Esophagus muscularis mucosa (tissue), 4 donors: ENCODE data around the gene LOXL1. TPM values are rescaled to one million over a fixed set of nuclear protein-coding genes. Genes with fewer than 3 reads are reported as not detected.

Experiments used
- DNase-seq: peaks from one replicate; pipeline ENCODE4 v3.0.0-alpha.2; 2017; ENCODE audit errors: extremely low spot score
- H3K27ac ChIP-seq, 4 donors: fragments of 200-600 bp; sonication (generic); replicated peaks in 1 of 4; 1 replicate in 3 of 4; 2 replicates in 1 of 4; pipeline ENCODE4 v1.5.1; 2016 to 2019; ENCODE audit warnings: mild to moderate bottlenecking in 1 of 4
- H3K27me3 ChIP-seq, 4 donors: fragments of 200-600 bp; sonication (generic); one replicate each; pipeline versions ENCODE4 v1.5.1 to v1.6.0; 2016 to 2019
- H3K36me3 ChIP-seq, 4 donors: fragments of 200-600 bp; sonication (generic); one replicate each; pipeline ENCODE4 v1.5.1; 2016 to 2019
- H3K4me1 ChIP-seq, 4 donors: fragments of 200-600 bp; sonication (generic); one replicate each; pipeline ENCODE4 v1.5.1; 2016 to 2019
- H3K4me3 ChIP-seq, 4 donors: fragments of 200-600 bp; sonication (generic); 1 replicate in 2 of 4; 2 replicates in 2 of 4; pipeline ENCODE4 v1.5.1; 2016 to 2019; ENCODE audit warnings: mild to moderate bottlenecking in 4 of 4, moderate library complexity in 1 of 4
- H3K9me3 ChIP-seq, 4 donors: fragments of 200-600 bp; sonication (generic); 1 replicate in 3 of 4; 2 replicates in 1 of 4; pipeline ENCODE4 v1.5.1; 2016 to 2019
- EP300 ChIP-seq: sonication (generic); formaldehyde crosslinking; IDR thresholded peaks from one replicate; pipeline ENCODE4 v1.6.1; 2017; ENCODE audit warnings: antibody characterized with exemption
- POLR2A ChIP-seq: fragments of 450-650 bp; IDR thresholded peaks from one replicate; pipeline ENCODE4 v1.6.1; 2017; ENCODE audit warnings: antibody characterized with exemption, moderate library complexity, mild to moderate bottlenecking, low read depth
- POLR2AphosphoS5 ChIP-seq, 2 donors: sonication (generic); formaldehyde crosslinking; IDR thresholded peaks; one replicate each; pipeline ENCODE4 v1.6.1; 2017; ENCODE audit warnings: antibody characterized with exemption in 2 of 2
- WGBS: methylation state at CpG from one replicate; pipeline ENCODE4 v1.1.5; 2018; 5-methylcytosine and 5-hydroxymethylcytosine counted together
- intact Hi-C: fragments of 100-400 bp; cut with DNase I; formaldehyde crosslinking; loops from one replicate; pipeline ENCODE4 v1.15.1; 2023
- total RNA-seq, 4 donors: library from RNA; depleted of rRNA; stranded (reverse); fragments of >200 nt; gene quantifications; one replicate each; pipeline versions ENCODE4 v1.1.0 to v1.2.1, GENCODE V29; 2016
- TF ChIP-seq, protein P1 (sequence below), 3 experiments: fragments of 200-600 bp in 2 of 3; fragments of 450-650 bp in 1 of 3; sonication (generic) in 2 of 3; IDR thresholded peaks; one replicate each; pipeline ENCODE4 v1.5.1; 2017 to 2019; ENCODE audit warnings: antibody characterized with exemption in 3 of 3, mild to moderate bottlenecking in 2 of 3, moderate library complexity in 1 of 3

Gene LOXL1
- total RNA-seq, 4 donors from 2014 or later: 19.7 to 84.3 (median 39.1) TPM

DNA sequence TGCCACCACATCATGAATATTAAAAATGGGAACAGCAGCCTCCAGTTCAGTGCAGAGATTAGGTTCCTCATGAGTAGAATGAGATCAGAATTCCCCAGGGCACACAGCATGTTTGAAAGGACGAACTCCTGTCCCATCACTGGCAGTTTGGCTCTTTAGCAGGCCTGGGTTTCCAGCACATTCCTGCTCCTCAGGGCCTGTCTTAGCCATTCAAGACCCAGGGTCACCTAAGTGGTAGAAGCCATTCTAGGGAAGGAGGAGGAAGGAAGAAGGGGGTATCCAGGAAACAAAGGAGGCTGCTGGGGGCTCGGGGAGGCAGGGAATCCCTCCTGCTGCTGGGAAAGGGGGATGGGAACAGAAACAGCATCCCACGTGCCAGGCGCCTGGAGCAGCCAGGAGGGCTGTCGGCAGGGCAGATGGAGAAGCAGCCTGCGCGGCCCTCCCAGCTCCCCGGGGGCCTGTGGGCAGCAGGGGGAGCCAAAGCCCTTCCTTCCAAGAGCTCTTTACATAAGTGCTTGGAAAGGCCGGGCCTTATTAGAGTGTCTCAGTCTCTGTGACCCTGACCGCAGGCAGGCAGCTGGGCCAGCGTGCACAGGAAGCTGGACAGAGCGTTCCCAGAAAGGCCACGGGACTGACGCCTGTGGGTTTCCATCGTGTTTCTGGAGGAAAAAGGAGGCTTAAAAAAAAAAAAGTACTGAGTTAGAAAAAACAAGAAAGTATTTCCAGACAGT is 24.7 kb downstream of the LOXL1 start:
- no peaks in the 10 kb centered on the region for H3K9me3 ChIP-seq
- peaks cover 29 to 42% (median 39%) of the 10 kb centered on the region in 4 donors for H3K4me1 ChIP-seq
- peak; percentile 97 for DNase-seq
- TF ChIP-seq POLR2AphosphoS5 (IDR thresholded peaks at IDR 0.05): peak; percentile 82 to 96
- no peak for TF ChIP-seq POLR2A
- TF ChIP-seq EP300: no peak
- TF ChIP-seq, protein P1, sequence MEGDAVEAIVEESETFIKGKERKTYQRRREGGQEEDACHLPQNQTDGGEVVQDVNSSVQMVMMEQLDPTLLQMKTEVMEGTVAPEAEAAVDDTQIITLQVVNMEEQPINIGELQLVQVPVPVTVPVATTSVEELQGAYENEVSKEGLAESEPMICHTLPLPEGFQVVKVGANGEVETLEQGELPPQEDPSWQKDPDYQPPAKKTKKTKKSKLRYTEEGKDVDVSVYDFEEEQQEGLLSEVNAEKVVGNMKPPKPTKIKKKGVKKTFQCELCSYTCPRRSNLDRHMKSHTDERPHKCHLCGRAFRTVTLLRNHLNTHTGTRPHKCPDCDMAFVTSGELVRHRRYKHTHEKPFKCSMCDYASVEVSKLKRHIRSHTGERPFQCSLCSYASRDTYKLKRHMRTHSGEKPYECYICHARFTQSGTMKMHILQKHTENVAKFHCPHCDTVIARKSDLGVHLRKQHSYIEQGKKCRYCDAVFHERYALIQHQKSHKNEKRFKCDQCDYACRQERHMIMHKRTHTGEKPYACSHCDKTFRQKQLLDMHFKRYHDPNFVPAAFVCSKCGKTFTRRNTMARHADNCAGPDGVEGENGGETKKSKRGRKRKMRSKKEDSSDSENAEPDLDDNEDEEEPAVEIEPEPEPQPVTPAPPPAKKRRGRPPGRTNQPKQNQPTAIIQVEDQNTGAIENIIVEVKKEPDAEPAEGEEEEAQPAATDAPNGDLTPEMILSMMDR (IDR thresholded peaks at IDR 0.05): peak; percentile 81 to 95 (median 92)
- no peak overlapping the region for H3K4me3 ChIP-seq
- intact Hi-C loops: loop anchor here (1.0 kb wide), 1 partner anchor 13 kb away; no protein-coding TSS in a partner anchor
- H3K36me3 ChIP-seq: peaks cover 14 to 35% (median 30%) of the 10 kb centered on the region in 4 donors
- peak overlapping the region; percentile 94 to 98 (median 96) for H3K27ac ChIP-seq
- no peaks in the 10 kb centered on the region for H3K27me3 ChIP-seq
- WGBS: under 1% methylated on average over 10 of the region's 15 CpGs

DNA sequence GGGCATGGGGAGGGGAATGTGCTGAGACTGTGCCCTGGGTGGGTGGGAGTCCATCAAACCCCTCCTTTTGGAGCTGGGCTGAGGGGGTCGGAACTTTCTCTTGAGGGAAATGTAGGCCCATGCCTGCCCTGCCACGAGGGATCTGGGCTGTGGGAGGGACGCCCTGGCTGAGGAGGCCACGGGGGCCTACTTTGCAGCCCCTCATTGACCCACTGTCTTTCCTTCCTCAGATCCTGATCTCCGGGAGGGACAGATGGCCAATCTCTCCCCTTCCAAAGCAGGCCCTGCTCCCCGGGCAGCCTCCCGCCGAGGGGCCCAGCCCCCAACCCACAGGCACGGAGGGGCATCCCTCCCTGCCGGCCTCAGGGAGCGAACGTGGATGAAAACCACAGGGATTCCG is 25.3 kb downstream of the LOXL1 start:
- H3K27ac ChIP-seq: peak overlapping the region; percentile 94 to 98 (median 96)
- no peak overlapping the region for H3K4me3 ChIP-seq
- no peak for DNase-seq
- no peak for TF ChIP-seq EP300
- peaks cover 14 to 33% (median 28%) of the 10 kb centered on the region in 4 donors for H3K36me3 ChIP-seq
- intact Hi-C loops: loop anchor here (1.0 kb wide), 1 partner anchor 13 kb away; no protein-coding TSS in a partner anchor
- no peaks in the 10 kb centered on the region for H3K9me3 ChIP-seq
- H3K4me1 ChIP-seq: peaks cover 29 to 48% (median 42%) of the 10 kb centered on the region in 4 donors
- H3K27me3 ChIP-seq: no peaks in the 10 kb centered on the region
- WGBS: 45% methylated on average over 12 of the region's 13 CpGs

DNA sequence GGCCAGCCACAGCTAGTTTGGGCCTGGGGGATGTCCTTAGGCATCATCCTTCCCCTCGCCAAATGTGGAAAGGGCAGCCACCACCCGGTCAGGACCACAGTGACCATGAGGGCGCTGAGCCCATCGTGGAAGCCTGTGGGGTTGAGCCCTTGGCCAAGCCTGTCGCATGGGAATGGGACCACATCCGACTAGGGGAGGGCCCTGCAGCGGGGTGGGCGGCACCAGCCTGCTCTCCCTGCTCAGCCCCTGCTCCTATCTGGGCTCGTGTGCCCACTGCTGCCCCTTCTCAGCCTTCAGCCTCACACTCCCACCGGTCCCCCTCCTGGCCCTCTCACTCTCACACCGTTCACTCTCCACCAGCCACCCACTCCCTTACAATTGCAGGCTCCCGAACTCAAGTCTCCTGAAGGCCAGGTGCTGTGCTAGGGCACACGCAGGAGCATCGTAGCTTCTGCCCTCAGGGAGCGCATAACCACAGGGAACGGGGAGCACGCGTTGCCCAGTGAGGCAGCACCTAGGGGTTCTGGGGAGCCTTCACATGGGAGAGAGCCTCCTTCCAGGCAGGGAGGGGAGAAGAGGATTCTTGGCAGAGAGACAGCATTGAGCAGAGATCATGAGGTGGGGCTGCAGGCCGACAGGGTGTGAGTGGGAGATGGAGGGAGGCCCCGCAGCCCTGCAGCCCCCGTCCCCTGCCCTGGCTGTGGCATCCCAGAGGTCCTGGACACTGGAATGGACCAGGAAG is 26.1 kb downstream of the LOXL1 start:
- Histone ChIP-seq H3K9me3 (no peaks in the 10 kb centered on the region), H3K4me3 (no peak overlapping the region), H3K36me3 (peaks cover 13 to 26% (median 21%) of the 10 kb centered on the region in 4 donors), H3K4me1 (peaks cover 29 to 54% (median 48%) of the 10 kb centered on the region in 4 donors), H3K27ac (peak overlapping the region; percentile 94 to 98 (median 96)), H3K27me3 (no peaks in the 10 kb centered on the region)
- intact Hi-C loops: no loop called here
- DNase-seq: no peak
- TF ChIP-seq POLR2AphosphoS5 (IDR thresholded peaks at IDR 0.05) (no peak), POLR2A (no peak), EP300 (no peak)
- TF ChIP-seq, protein P1 (IDR thresholded peaks at IDR 0.05): no peak
- WGBS: 84% methylated on average over 17 of the region's 21 CpGs

DNA sequence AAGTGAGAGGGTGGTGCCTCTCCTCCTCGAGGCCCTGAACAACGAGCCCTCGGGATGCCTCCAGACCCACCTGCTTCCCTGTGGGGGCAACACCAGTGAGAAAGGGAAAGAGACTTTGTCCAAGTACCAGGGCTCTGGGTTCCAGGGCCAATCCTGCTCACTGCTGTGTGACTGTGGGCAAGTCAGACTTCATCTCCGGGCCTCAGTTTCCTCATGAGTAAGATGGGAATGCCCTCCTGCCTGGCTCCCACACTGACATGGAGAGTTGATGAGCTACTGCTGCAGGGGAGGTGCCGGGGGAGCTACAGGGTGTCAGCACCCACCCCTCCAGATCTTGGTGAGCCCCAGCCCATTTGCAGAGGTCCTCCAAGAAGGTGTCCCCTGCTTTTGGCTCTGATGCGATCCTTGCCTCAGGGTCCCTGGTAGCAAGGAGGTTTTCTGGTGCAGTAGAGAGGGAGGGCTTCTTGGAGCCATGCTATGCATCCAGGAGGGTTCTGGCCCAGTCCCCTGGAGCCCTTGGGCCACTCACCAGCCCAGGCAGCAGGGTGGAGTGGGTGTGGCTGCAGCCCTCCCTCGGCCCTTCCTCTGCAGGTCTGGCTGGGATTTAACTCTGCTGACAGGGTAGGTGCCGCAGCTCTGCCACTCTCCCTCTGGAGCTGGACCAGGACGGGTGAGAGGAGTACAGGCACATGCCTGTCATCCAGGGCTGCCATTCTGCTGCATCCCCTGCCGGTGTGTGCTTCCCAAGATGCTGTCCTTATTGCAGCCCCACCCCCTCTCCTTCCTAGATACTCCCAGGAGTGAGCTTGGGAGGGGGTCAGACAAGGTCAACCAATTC is 26.9 kb downstream of the LOXL1 start:
- 70% methylated on average over 3 of the region's 10 CpGs for WGBS
- peaks cover 29 to 54% (median 48%) of the 10 kb centered on the region in 4 donors for H3K4me1 ChIP-seq
- H3K36me3 ChIP-seq: peaks cover 5 to 18% (median 14%) of the 10 kb centered on the region in 4 donors
- intact Hi-C loops: no loop called here
- no peaks in the 10 kb centered on the region for H3K27me3 ChIP-seq
- H3K27ac ChIP-seq: peak overlapping the region; percentile 94 to 98 (median 96)
- DNase-seq: no peak
- no peak overlapping the region for H3K4me3 ChIP-seq
- TF ChIP-seq, protein P1 (IDR thresholded peaks at IDR 0.05): no peak
- no peak for TF ChIP-seq POLR2AphosphoS5 (IDR thresholded peaks at IDR 0.05)
- TF ChIP-seq EP300: no peak
- no peak for TF ChIP-seq POLR2A
- H3K9me3 ChIP-seq: no peaks in the 10 kb centered on the region
